ENCODE measurements around the gene MCOLN1. TPM values are rescaled to one million over a fixed set of nuclear protein-coding genes. Genes with fewer than 3 reads are reported as not detected.

The MCOLN1 gene
- polyA plus RNA-seq, 6 donors from 2014 or later, result 5.0 to 8.9 (median 6.7) TPM

GRCh38 chr19:7521551-7522071, 813 bp upstream of the MCOLN1 start:
- no peaks in the 10 kb centered on the region for H3K27me3 Mint-ChIP-seq
- DNase-seq (no peak), ATAC-seq (ENCODE audit: low read depth in 2 of 2) (no peak)
- H3K9me3 Mint-ChIP-seq, result no peaks in the 10 kb centered on the region
- H3K36me3 Mint-ChIP-seq, result no peaks in the 10 kb centered on the region
- H3K4me1 Mint-ChIP-seq, result peaks cover 19 to 34% (median 29%) of the 10 kb centered on the region in 3 donors
- H3K27ac Mint-ChIP-seq, result peak overlapping the region in 5 of 6 donors; percentile 14 to 97 (median 86)
- peak overlapping the region; percentile 81 to 94 (median 89) for H3K4me3 Mint-ChIP-seq

- Mint-ChIP-seq H3K36me3 (no peaks in the 10 kb centered on the region), H3K9me3 (no peaks in the 10 kb centered on the region), H3K4me1 (peaks cover 10 to 24% (median 23%) of the 10 kb centered on the region in 3 donors), H3K27me3 (no peaks in the 10 kb centered on the region), H3K27ac (peak overlapping the region in 4 of 6 donors; percentile 33 to 81 (median 61)), H3K4me3 (peak overlapping the region; percentile 70 to 86 (median 83))
- ATAC-seq (ENCODE audit: low read depth in 2 of 2), result no peak
- no peak for DNase-seq
Measured at GRCh38 chr19:7522923-7523667, 671 bp downstream of the MCOLN1 start.

GRCh38 chr19:7524523-7524922, 2.1 kb downstream of the MCOLN1 start:
- Mint-ChIP-seq H3K27me3 (no peaks in the 10 kb centered on the region), H3K36me3 (no peaks in the 10 kb centered on the region)

GRCh38 chr19:7524992-7525739, 2.7 kb downstream of the MCOLN1 start:
- H3K36me3 Mint-ChIP-seq, result peaks cover 0 to 3% of the 10 kb centered on the region in 2 donors
- no peak for DNase-seq
- peaks cover 13 to 34% (median 24%) of the 10 kb centered on the region in 3 donors for H3K4me1 Mint-ChIP-seq
- no peaks in the 10 kb centered on the region for H3K9me3 Mint-ChIP-seq
- H3K27me3 Mint-ChIP-seq, result no peaks in the 10 kb centered on the region
- ATAC-seq (ENCODE audit: low read depth in 2 of 2), result no peak
- H3K27ac Mint-ChIP-seq, result no peak overlapping the region
- H3K4me3 Mint-ChIP-seq, result peak overlapping the region in 1 of 8 donors; percentile 84

More at GRCh38 chr19:7524523-7524922, 2.1 kb downstream of the MCOLN1 start:
- Mint-ChIP-seq H3K4me1 (peaks cover 13 to 33% (median 24%) of the 10 kb centered on the region in 3 donors), H3K4me3 (peak overlapping the region in 3 of 8 donors; percentile 34 to 84 (median 56)), H3K27ac (no peak overlapping the region), H3K9me3 (no peaks in the 10 kb centered on the region)
- DNase-seq (no peak), ATAC-seq (ENCODE audit: low read depth in 2 of 2) (no peak)

GRCh38 chr19:7526059-7526929, 3.9 kb downstream of the MCOLN1 start:
- Mint-ChIP-seq H3K4me1 (peaks cover 13 to 38% (median 24%) of the 10 kb centered on the region in 3 donors), H3K27me3 (no peaks in the 10 kb centered on the region), H3K9me3 (no peaks in the 10 kb centered on the region), H3K36me3 (peaks cover 0 to 6% of the 10 kb centered on the region in 2 donors), H3K27ac (peak overlapping the region in 2 of 6 donors; percentile 20 to 38), H3K4me3 (peak overlapping the region in 4 of 8 donors; percentile 9 to 59 (median 41))
- DNase-seq (no peak), ATAC-seq (ENCODE audit: low read depth in 2 of 2) (no peak)

- H3K9me3 Mint-ChIP-seq, result no peaks in the 10 kb centered on the region
- peak; percentile 72 to 75 for ATAC-seq (ENCODE audit: low read depth in 2 of 2)
- peaks cover 3 to 29% (median 17%) of the 10 kb centered on the region in 3 donors for H3K4me1 Mint-ChIP-seq
- H3K27ac Mint-ChIP-seq, result no peak overlapping the region
- peak overlapping the region in 2 of 8 donors; percentile 45 to 55 for H3K4me3 Mint-ChIP-seq
- peaks cover 0 to 6% of the 10 kb centered on the region in 2 donors for H3K36me3 Mint-ChIP-seq
- H3K27me3 Mint-ChIP-seq, result no peaks in the 10 kb centered on the region
- no peak for DNase-seq
Measured at GRCh38 chr19:7527516-7528191, 5.2 kb downstream of the MCOLN1 start.

GRCh38 chr19:7528192-7528519, 5.7 kb downstream of the MCOLN1 start:
- Mint-ChIP-seq H3K9me3 (no peaks in the 10 kb centered on the region), H3K4me3 (no peak overlapping the region), H3K36me3 (peaks cover 0 to 6% of the 10 kb centered on the region in 2 donors), H3K27me3 (no peaks in the 10 kb centered on the region), H3K4me1 (peaks cover 3 to 31% (median 18%) of the 10 kb centered on the region in 3 donors), H3K27ac (no peak overlapping the region)
- DNase-seq, result no peak
- ATAC-seq (ENCODE audit: low read depth in 2 of 2), result no peak

GRCh38 chr19:7528522-7529245, 6.3 kb downstream of the MCOLN1 start:
- Mint-ChIP-seq H3K4me1 (peaks cover 3 to 28% (median 15%) of the 10 kb centered on the region in 3 donors), H3K27ac (no peak overlapping the region), H3K4me3 (peak overlapping the region in 2 of 8 donors; percentile 39 to 70), H3K27me3 (no peaks in the 10 kb centered on the region), H3K36me3 (peaks cover 0 to 6% of the 10 kb centered on the region in 2 donors), H3K9me3 (no peaks in the 10 kb centered on the region)
- DNase-seq (no peak), ATAC-seq (ENCODE audit: low read depth in 2 of 2) (no peak)

GRCh38 chr19:7529246-7529600, 6.8 kb downstream of the MCOLN1 start:
- peaks cover 0 to 6% of the 10 kb centered on the region in 2 donors for H3K36me3 Mint-ChIP-seq
- no peaks in the 10 kb centered on the region for H3K9me3 Mint-ChIP-seq
- no peaks in the 10 kb centered on the region for H3K27me3 Mint-ChIP-seq
- DNase-seq (no peak), ATAC-seq (ENCODE audit: low read depth in 2 of 2) (no peak)
- H3K4me1 Mint-ChIP-seq, result peaks cover 3 to 29% (median 20%) of the 10 kb centered on the region in 3 donors
- no peak overlapping the region for H3K27ac Mint-ChIP-seq
- H3K4me3 Mint-ChIP-seq, result peak overlapping the region in 1 of 8 donors; percentile 70

GRCh38 chr19:7529610-7530490, 7.4 kb downstream of the MCOLN1 start:
- Mint-ChIP-seq H3K4me3 (peak overlapping the region in 2 of 8 donors; percentile 43 to 74), H3K27me3 (no peaks in the 10 kb centered on the region), H3K9me3 (no peaks in the 10 kb centered on the region), H3K36me3 (peaks cover 0 to 6% of the 10 kb centered on the region in 2 donors), H3K4me1 (peaks cover 9 to 36% (median 24%) of the 10 kb centered on the region in 3 donors), H3K27ac (peak overlapping the region in 1 of 6 donors; percentile 37)
- DNase-seq, result no peak
- ATAC-seq (ENCODE audit: low read depth in 2 of 2), result no peak

GRCh38 chr19:7533281-7533885, 11.0 kb downstream of the MCOLN1 start:
- Mint-ChIP-seq H3K36me3 (peaks cover under 1 to 6% of the 10 kb centered on the region in 2 donors), H3K27me3 (no peaks in the 10 kb centered on the region), H3K27ac (peak overlapping the region in 4 of 6 donors; percentile 38 to 94 (median 82)), H3K4me1 (peaks cover 20 to 53% (median 38%) of the 10 kb centered on the region in 3 donors), H3K9me3 (no peaks in the 10 kb centered on the region), H3K4me3 (peak overlapping the region; percentile 88 to 98 (median 96))
- ATAC-seq (ENCODE audit: low read depth in 2 of 2), result no peak
- DNase-seq, result no peak

All from naive B cell (primary cell).